H1 (cell line): ENCODE results near the gene OLA1. TPM values are rescaled to one million over a fixed set of nuclear protein-coding genes. Genes with fewer than 3 reads are reported as not detected.
A peak's percentile ranks its signal among the peaks of the same experiment; 100 is the strongest.

Experiments used
- CTCF ChIA-PET: fragments of 300-600 bp; sonication (Branson Sonifier 250); formaldehyde crosslinking; loops from one replicate; lab custom pipeline; 2021; ENCODE audit not compliant: partially characterized antibody; lab: Charles Lee
- POLR2A ChIA-PET: fragments of 300-600 bp; sonication (Branson Sonifier 250); formaldehyde crosslinking; loops from one replicate; lab custom pipeline; 2021; ENCODE audit warnings: inconsistent platforms; ENCODE audit not compliant: partially characterized antibody; lab: Charles Lee
- DNase-seq, 2 experiments: peaks; one replicate each; pipeline versions ENCODE4 v3.0.0 to v3.0.0-alpha.2; 2010 to 2022; ENCODE audit warnings: low spot score in 2 of 2, low read depth in 1 of 2, mixed read lengths in 1 of 2
- FAIRE-seq: peaks from 2 replicates; lab custom pipeline; 2011; peaks lifted over from hg19 to GRCh38; lab: Jason Lieb, UNC
- H2AFZ ChIP-seq: 2 replicates; pipeline ENCODE4 v1.8.1; 2012; ENCODE audit warnings: low read length, inconsistent platforms
- H2AK5ac ChIP-seq: 2 replicates; pipeline ENCODE4 v1.6.1; 2013; ENCODE audit warnings: low read depth, low read length
- H2BK120ac ChIP-seq: replicated peaks from 2 replicates; pipeline ENCODE3; 2013; ENCODE audit warnings: low read depth, low read length, inconsistent platforms
- H2BK12ac ChIP-seq: 2 replicates; pipeline ENCODE4 v1.6.1; 2013; ENCODE audit warnings: low read depth, low read length
- H2BK15ac ChIP-seq: 2 replicates; pipeline ENCODE4 v1.6.1; 2013; ENCODE audit warnings: low read length
- H2BK20ac ChIP-seq: 2 replicates; pipeline ENCODE4 v1.6.1; 2013; ENCODE audit warnings: low read length
- H2BK5ac ChIP-seq: 2 replicates; pipeline ENCODE4 v1.6.1; 2013; ENCODE audit warnings: low read depth, low read length
- H3K14ac ChIP-seq: 2 replicates; pipeline ENCODE4 v1.6.1; 2013; ENCODE audit warnings: inconsistent platforms; ENCODE audit not compliant: insufficient read length
- H3K18ac ChIP-seq: 2 replicates; pipeline ENCODE4 v1.6.1; 2013; ENCODE audit warnings: low read length; ENCODE audit errors: extremely low read depth
- H3K23ac ChIP-seq: 2 replicates; pipeline ENCODE4 v1.6.1; 2013; ENCODE audit warnings: inconsistent platforms; ENCODE audit not compliant: insufficient read length
- H3K23me2 ChIP-seq: 2 replicates; pipeline ENCODE4 v1.6.1; 2013; ENCODE audit warnings: low read depth, low read length
- H3K27ac ChIP-seq: 2 replicates; pipeline ENCODE4 v1.6.1; 2011; ENCODE audit warnings: low read depth, low read length, inconsistent platforms
- H3K27me3 ChIP-seq, 4 experiments: replicated peaks in 1 of 4; 1 replicate in 1 of 4; 2 replicates in 3 of 4; pipeline versions ENCODE4 v1.6.1 to v1.8.1; 2011 to 2013; ENCODE audit warnings: low read length in 3 of 4, mild to moderate bottlenecking in 3 of 4, inconsistent platforms in 2 of 4, mixed read lengths in 2 of 4, moderate library complexity in 1 of 4; ENCODE audit not compliant: control insufficient read depth in 3 of 4, insufficient read depth in 3 of 4; ENCODE audit errors: extremely low read depth in 1 of 4
- H3K36me3 ChIP-seq, 4 experiments: 2 replicates each; pipeline versions ENCODE4 v1.6.1 to v1.8.1; 2011 to 2013; ENCODE audit warnings: mild to moderate bottlenecking in 4 of 4, low read length in 3 of 4, moderate library complexity in 2 of 4, control low read depth in 1 of 4, inconsistent platforms in 1 of 4; ENCODE audit not compliant: insufficient read depth in 4 of 4, control insufficient read depth in 2 of 4
- H3K4ac ChIP-seq: replicated peaks from 2 replicates; pipeline ENCODE3; 2013; ENCODE audit warnings: low read length, low read depth, mixed read lengths, inconsistent platforms; ENCODE audit not compliant: insufficient read length
- H3K4me1 ChIP-seq, 4 experiments: replicated peaks in 1 of 4; 1 replicate in 1 of 4; 2 replicates in 3 of 4; pipeline versions ENCODE4 v1.6.1 to v1.8.1; 2011 to 2013; ENCODE audit warnings: low read length in 3 of 4, inconsistent platforms in 2 of 4, mixed read lengths in 1 of 4; ENCODE audit not compliant: insufficient read depth in 4 of 4, control insufficient read depth in 3 of 4
- H3K4me2 ChIP-seq, 2 experiments: 2 replicates each; pipeline versions ENCODE4 v1.6.1 to v1.8.1; 2011 to 2013; ENCODE audit warnings: low read depth in 2 of 2, low read length in 2 of 2, control low read depth in 1 of 2, inconsistent platforms in 1 of 2, mild to moderate bottlenecking in 1 of 2; ENCODE audit not compliant: insufficient read depth in 1 of 2
- H3K4me3 ChIP-seq, 4 experiments: fragments of 200-600, 300-600 bp in 1 of 4; sonication (generic), shearing (Covaris generic), sonication (Bioruptor Twin) in 1 of 4; 2 replicates each; pipeline versions ENCODE4 v1.5.1 to v1.8.1; 2011 to 2016; ENCODE audit warnings: low read length in 4 of 4, low read depth in 3 of 4, control low read depth in 2 of 4, inconsistent platforms in 2 of 4, mild to moderate bottlenecking in 2 of 4, mixed read lengths in 1 of 4, moderate library complexity in 1 of 4; ENCODE audit not compliant: insufficient read depth in 2 of 4; ENCODE audit errors: extremely low read depth in 1 of 4
- H3K56ac ChIP-seq: replicated peaks from 2 replicates; pipeline ENCODE3; 2013; ENCODE audit warnings: low read depth, mild to moderate bottlenecking, mixed read lengths, low read length, inconsistent platforms; ENCODE audit not compliant: insufficient read length
- H3K79me1 ChIP-seq: 2 replicates; pipeline ENCODE4 v1.6.1; 2013; ENCODE audit warnings: low read depth, low read length, control low read depth
- H3K79me2 ChIP-seq, 2 experiments: 2 replicates each; pipeline versions ENCODE4 v1.6.1 to v1.8.1; 2012 to 2013; ENCODE audit warnings: low read length in 2 of 2, mild to moderate bottlenecking in 2 of 2, inconsistent platforms in 1 of 2; ENCODE audit not compliant: insufficient read depth in 2 of 2, control insufficient read depth in 1 of 2
- H3K9ac ChIP-seq, 4 experiments: replicated peaks in 1 of 4; 1 replicate in 1 of 4; 2 replicates in 3 of 4; pipeline versions ENCODE4 v1.6.1 to v1.8.1; 2011 to 2013; ENCODE audit warnings: low read depth in 3 of 4, low read length in 3 of 4, control low read depth in 2 of 4, mild to moderate bottlenecking in 2 of 4, moderate library complexity in 2 of 4, inconsistent platforms in 1 of 4; ENCODE audit errors: extremely low read depth in 1 of 4
- H3K9me3 ChIP-seq, 2 experiments: 2 replicates each; pipeline versions ENCODE4 v1.6.1 to v1.8.1; 2012 to 2013; ENCODE audit warnings: mild to moderate bottlenecking in 2 of 2, moderate library complexity in 2 of 2, control low read depth in 1 of 2, inconsistent platforms in 1 of 2, low read depth in 1 of 2, low read length in 1 of 2, mixed read lengths in 1 of 2; ENCODE audit not compliant: insufficient read depth in 2 of 2
- H4K20me1 ChIP-seq, 2 experiments: replicated peaks in 1 of 2; 2 replicates each; pipeline versions ENCODE3 to v1.8.1; 2011 to 2013; ENCODE audit warnings: inconsistent platforms in 2 of 2, low read length in 2 of 2, mild to moderate bottlenecking in 1 of 2; ENCODE audit not compliant: insufficient read depth in 2 of 2, control insufficient read depth in 1 of 2
- H4K5ac ChIP-seq: 2 replicates; pipeline ENCODE4 v1.6.1; 2013; ENCODE audit warnings: low read length, low read depth, mixed read lengths, inconsistent platforms; ENCODE audit not compliant: insufficient read length
- H4K8ac ChIP-seq: 2 replicates; pipeline ENCODE4 v1.8.0; 2013; ENCODE audit warnings: mild to moderate bottlenecking, moderate library complexity, low read length, inconsistent platforms; ENCODE audit not compliant: insufficient read depth; ENCODE audit errors: extremely low read depth
- H4K91ac ChIP-seq: replicated peaks from 2 replicates; pipeline ENCODE3; 2013; ENCODE audit warnings: low read length, mixed read lengths, inconsistent platforms; ENCODE audit not compliant: insufficient read length
- CREB1 ChIP-seq: IDR thresholded peaks from 2 replicates; pipeline ENCODE4 v1.6.1; 2012; ENCODE audit warnings: inconsistent platforms
- NANOG ChIP-seq: IDR thresholded peaks from 2 replicates; pipeline ENCODE4 v1.6.1; 2011; ENCODE audit warnings: low read length, low read depth, mild to moderate bottlenecking, inconsistent platforms; ENCODE audit not compliant: insufficient read depth, poor library complexity, severe bottlenecking
- POU5F1 ChIP-seq: IDR thresholded peaks from 2 replicates; pipeline ENCODE4 v1.6.1; 2011; ENCODE audit warnings: low read depth, mild to moderate bottlenecking, low read length, moderate library complexity
- SUZ12 ChIP-seq: fragments of 200-600 bp; sonication (generic); IDR thresholded peaks from 2 replicates; pipeline ENCODE4 v1.6.1; 2012; ENCODE audit warnings: mild to moderate bottlenecking, inconsistent platforms, low read length, moderate library complexity, mixed read lengths
- TAF7 ChIP-seq: optimal IDR thresholded peaks from 2 replicates; pipeline ENCODE3; 2011; ENCODE audit warnings: low read depth, mild to moderate bottlenecking, inconsistent platforms, low read length, moderate library complexity, borderline replicate concordance
- YY1 ChIP-seq: IDR thresholded peaks from 2 replicates; pipeline ENCODE4 v1.6.1; 2011; ENCODE audit warnings: low read depth, mild to moderate bottlenecking, low read length
- WGBS, 2 experiments: shearing (Covaris generic) in 1 of 2; methylation state at CpG; one replicate each; pipeline versions ENCODE4 v1.1.6 to v1.1.7; 2013 to 2015; ENCODE audit warnings: low lambda C conversion rate in 2 of 2, mixed read lengths in 2 of 2, inconsistent platforms in 1 of 2, low coverage in 1 of 2, missing lambda C conversion rate in 1 of 2; ENCODE audit not compliant: insufficient replicate concordance in 2 of 2, insufficient coverage in 1 of 2, insufficient read length in 1 of 2; ENCODE audit errors: extremely low coverage in 1 of 2, missing lambda C conversion rate in 1 of 2; 5-methylcytosine and 5-hydroxymethylcytosine counted together
- polyA plus RNA-seq, 7 experiments: library from polyadenylated mRNA; depleted of rRNA in 3 of 7; stranded (reverse) in 5 of 7; unstranded in 2 of 7; fragments of >200 nt in 5 of 7; fragments of 200-250 nt in 2 of 7; gene quantifications; 1 replicate in 5 of 7; 2 replicates in 1 of 7; 4 replicates in 1 of 7; pipeline versions ENCODE4 v1.2.1 to v1.2.3, GENCODE V29; 2011 to 2013; ENCODE audit warnings: missing spikeins in 2 of 7, mixed read lengths in 2 of 7
- total RNA-seq: library from RNA; stranded (reverse); fragmentation: NEBNext Ultra II Directional; extraction: Animal tissue kit (Norgen Biotek cat#: 25700); gene quantifications from 2 replicates; pipeline ENCODE4 v1.2.1, GENCODE V29; 2021
- TF ChIP-seq, protein P1 (sequence below): IDR thresholded peaks from 2 replicates; pipeline ENCODE4 v1.6.1; 2011; ENCODE audit warnings: low read depth, mild to moderate bottlenecking, low read length; ENCODE audit not compliant: insufficient read depth
- TF ChIP-seq, protein P2 (sequence below): IDR thresholded peaks from 2 replicates; pipeline ENCODE4 v1.6.1; 2011; ENCODE audit warnings: low read length, improper control_type of control experiment

Gene OLA1
- total and polyA plus RNA-seq, 2 of the 8 experiments (the other 6 are each of a cell fraction or from before 2014, with no cell fraction given): 39.3 to 158 TPM

DNA sequence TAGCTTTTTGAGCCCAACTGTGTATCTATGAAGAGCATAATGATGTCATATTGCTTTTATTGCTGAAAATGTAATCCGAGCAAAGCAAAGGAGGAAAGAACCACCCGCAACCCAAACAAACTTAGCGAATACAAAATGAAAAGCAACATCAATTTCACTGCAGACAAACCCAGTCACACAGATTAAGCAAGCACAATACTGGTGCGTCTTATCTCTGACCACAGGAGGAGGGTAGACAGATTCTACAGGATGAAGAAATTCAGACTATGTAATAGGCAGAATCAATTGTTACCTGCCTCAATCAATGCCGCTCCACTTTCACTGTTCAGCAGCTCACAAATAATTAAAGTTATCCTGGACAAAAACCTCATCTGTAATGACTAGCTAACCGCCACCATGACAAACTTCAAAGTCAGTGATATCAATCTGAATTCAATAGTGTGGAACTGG lies 167.6 kb downstream of the OLA1 start:
- Histone ChIP-seq H3K27ac (no peak overlapping the region), H4K91ac (no peak overlapping the region), H4K20me1 (no peaks in the 10 kb centered on the region), H2BK15ac (no peak overlapping the region), H2AFZ (no peak overlapping the region), H4K5ac (no peak overlapping the region), H3K4me3 (no peak overlapping the region), H2BK120ac (no peak overlapping the region), H3K14ac (no peak overlapping the region), H3K27me3 (no peaks in the 10 kb centered on the region), H3K36me3 (no peaks in the 10 kb centered on the region), H3K23ac (no peak overlapping the region), H2BK5ac (no peak overlapping the region), H3K18ac (no peak overlapping the region), H3K4ac (no peak overlapping the region), H2BK20ac (no peak overlapping the region), H3K9me3 (no peaks in the 10 kb centered on the region), H3K9ac (peak overlapping the region in 1 of 4 experiments; percentile 8; a peak in 1 of 7 replicates), H4K8ac (no peak overlapping the region; the same call in 1 of the 2 replicates), H3K79me1 (no peaks in the 10 kb centered on the region), H3K4me2 (no peak overlapping the region), H3K4me1 (peaks cover 0 to 4% (median 3%) of the 10 kb centered on the region in 4 experiments; a peak in 6 of 7 replicates), H2AK5ac (no peak overlapping the region), H3K23me2 (no peaks in the 10 kb centered on the region), H3K56ac (no peak overlapping the region), H2BK12ac (no peak overlapping the region), H3K79me2 (no peaks in the 10 kb centered on the region)
- DNase-seq: no peak
- ChIA-PET POLR2A (no interaction called here), CTCF (interaction anchor here (0.7 to 1.3 kb wide), 4 partner anchors 9 to 174 kb away, joined by 3 to 5 read pairs (median 3); no protein-coding TSS in a partner anchor)
- WGBS, 2 experiments: 90% methylated on average over 6 of the region's 6 CpGs; no CpG with 5 or more reads in 1 of the 2 experiments
- TF ChIP-seq, protein P1, sequence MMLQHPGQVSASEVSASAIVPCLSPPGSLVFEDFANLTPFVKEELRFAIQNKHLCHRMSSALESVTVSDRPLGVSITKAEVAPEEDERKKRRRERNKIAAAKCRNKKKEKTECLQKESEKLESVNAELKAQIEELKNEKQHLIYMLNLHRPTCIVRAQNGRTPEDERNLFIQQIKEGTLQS: no peak
- TF ChIP-seq POU5F1 (no peak), YY1 (no peak), CREB1 (no peak), TAF7 (no peak), NANOG (no peak), SUZ12 (no peak)
- TF ChIP-seq, protein P2, sequence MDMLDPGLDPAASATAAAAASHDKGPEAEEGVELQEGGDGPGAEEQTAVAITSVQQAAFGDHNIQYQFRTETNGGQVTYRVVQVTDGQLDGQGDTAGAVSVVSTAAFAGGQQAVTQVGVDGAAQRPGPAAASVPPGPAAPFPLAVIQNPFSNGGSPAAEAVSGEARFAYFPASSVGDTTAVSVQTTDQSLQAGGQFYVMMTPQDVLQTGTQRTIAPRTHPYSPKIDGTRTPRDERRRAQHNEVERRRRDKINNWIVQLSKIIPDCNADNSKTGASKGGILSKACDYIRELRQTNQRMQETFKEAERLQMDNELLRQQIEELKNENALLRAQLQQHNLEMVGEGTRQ: no peak
- FAIRE-seq: no peak
